NCI-H345 treated with DMSO at 0.1 percent for 48 hours (cell line): ENCODE measurements around the gene OR51I2.

Experiments
- DNase-seq: peaks from one replicate; lab custom pipeline; 2025; ENCODE audit not compliant: unreplicated experiment; lab: John Stamatoyannopoulos, UW

The OR51I2 gene, protein sequence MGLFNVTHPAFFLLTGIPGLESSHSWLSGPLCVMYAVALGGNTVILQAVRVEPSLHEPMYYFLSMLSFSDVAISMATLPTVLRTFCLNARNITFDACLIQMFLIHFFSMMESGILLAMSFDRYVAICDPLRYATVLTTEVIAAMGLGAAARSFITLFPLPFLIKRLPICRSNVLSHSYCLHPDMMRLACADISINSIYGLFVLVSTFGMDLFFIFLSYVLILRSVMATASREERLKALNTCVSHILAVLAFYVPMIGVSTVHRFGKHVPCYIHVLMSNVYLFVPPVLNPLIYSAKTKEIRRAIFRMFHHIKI

DNA sequence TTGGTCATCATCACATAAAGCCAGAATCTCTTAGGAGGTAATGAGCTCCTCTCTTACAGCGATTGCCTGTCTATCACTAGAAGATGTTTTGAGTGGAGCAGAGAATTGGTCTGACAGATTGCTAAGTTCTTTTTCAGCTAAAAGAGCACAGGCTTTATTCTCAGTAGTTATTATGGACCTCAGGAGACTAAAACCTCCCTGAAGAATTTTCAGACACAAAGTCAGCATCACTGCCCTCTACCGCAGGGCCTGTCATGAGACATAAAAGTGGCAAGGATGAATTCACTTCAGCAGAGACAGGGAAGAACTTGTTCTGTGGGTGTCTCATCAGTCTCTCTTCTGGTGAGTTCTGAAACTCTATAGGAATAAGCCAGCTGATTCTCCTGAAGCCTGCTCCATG, at the start of gene OR51I2:
TSS of gene OR51I2 (plus strand) at position 301 of the 400 bp plus-strand sequence. CDS start 4,166 bp downstream, outside the sequence.
- no peak for DNase-seq

DNA sequence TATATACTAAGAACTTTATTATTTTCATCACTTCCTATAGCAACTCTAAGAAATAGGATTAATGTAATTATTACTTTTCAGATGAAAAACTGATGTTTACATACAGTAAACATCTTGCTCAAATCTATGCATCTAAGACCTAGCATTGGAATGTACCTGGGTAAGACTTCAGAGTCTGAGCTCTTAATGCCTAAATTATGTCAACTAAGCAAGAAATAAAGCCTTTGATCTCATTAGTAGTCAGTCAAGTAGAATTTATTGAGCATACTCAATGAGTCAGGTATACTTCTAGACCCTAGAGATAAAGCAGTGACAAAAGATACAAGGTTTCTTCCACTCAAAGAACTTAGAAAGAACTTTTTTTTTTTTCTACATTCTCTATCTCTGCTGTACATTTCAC, 44.0 kb upstream of the OR51I2 start:
- DNase-seq: no peak

DNA sequence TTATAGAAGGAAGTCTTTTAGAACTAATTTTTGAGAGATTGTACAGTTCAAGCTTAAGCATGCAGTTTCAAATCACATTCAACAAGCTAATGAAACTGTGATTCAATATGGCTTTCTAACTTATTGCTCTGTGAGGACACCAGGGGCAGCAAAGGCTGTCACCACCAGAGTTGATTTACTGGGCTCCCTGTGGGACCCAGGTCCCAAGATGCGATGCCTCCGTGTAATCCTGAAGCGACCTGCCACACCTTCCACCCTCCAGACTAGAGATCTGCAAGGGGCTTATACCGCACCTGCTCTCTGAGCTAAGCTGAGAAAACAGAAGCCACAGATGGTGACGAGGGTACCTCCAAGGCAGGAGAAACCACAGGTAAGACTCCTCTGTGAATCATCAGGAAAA, 28.1 kb upstream of the OR51I2 start:
- no peak for DNase-seq

DNA sequence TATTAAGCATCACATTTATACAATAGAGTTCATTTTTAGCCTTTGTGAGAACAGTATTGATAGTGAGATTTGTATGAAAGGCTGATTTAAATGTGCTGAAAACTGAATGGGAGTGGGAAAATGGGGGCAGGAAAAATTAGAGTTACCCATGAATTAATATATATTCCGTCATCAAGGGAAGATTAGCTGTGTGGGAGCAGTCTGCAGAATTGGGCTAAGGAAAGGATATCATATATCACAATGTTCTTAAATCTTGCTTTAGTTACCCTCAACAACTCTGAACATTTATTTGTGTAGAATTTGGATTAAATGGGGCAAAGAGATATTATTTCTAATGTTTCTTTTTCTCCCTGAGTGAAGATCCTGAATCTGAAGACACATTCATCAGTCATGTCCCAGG, 27.3 kb upstream of the OR51I2 start, which contains the start of gene OR51Q1:
TSS of gene OR51Q1 (plus strand) at position 301 of the 400 bp plus-strand sequence. CDS start at position 391, 90 bp downstream.
- no peak for DNase-seq

DNA sequence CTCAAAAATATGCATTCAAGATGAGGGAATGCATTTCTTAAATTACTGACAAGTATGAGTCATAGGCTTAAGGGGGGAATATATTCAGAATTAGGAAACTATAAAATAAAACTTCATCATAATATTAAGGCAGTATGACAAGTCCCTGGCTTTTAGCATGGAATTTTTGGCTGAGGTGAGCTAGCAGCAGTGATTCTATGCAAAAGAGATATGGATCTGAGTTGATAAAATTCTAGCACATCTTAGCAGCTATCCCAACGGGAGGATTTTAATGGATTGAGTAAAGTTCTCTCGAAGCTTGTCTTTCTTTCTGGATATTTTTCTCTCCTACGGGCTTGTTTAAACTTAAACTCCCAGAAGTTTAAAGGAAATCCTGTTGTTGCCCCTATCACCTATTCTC, 26.0 kb upstream of the OR51I2 start:
- no peak for DNase-seq

DNA sequence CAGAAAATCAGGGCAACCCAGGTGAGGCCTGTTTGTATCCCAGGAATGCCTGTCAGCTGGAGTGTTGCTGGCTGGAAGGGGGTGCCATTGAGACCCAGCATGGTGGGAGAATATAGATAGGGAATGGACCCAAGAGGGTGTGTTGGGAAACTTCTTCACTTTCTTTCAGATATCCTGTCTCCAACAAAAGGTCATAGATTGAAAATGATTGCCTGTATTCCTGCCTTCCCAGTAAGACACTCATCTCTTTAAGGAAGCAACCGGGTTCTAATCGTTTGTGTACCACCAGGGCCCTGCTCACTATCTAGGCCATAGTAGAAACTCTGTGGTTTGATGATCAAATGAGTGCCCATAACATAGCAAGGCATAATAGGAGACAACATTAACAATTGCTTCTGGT, 7.7 kb upstream of the OR51I2 start, which contains the start of gene OR51I1:
TSS of gene OR51I1 (minus strand) at position 101 of the 400 bp plus-strand sequence. CDS start at position 101, 0 bp downstream.
- no peak for DNase-seq

DNA sequence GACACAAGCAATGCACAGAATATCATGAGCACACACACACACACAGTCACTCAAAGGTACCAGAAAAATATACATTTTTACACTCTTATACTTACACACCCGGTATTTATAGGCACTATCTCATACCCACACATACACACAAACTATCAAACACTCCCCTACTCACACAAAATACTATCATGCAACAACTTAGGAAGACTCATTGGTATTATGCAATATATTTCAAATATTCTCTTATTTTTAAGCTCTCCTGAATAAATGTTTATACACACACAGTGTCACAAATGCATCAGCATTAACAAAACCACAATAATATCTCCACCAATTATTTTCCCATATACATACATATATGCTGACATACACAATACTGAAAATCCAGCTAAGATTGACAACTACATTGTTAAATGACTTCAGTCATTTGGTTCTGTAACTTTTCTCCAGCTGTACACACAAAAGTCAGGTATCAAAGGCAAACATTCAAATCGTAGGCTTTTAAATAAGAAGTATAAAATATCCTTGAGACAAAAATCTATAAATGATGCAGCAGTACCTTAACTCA, 5.2 kb upstream of the OR51I2 start:
- no peak for DNase-seq

DNA sequence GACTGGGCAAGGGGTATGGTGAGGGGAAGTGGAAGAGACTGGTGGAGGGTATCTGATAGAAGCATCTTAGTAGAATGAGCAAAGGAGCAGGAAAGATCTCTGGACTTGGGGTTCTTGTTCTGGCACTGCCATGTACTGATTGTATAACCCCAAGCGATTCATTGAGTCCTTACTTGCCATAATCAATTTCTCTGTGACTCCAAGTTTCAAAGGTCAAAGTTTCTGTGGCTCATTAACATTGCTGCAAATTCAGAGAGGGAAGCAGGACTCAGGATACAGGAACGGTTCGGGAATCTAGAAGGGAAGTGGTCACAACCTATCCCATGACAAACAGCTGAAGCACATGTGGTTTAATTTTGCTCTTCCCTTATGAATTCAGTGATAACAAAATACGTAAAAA, 309 bp downstream of the OR51I2 start:
- no peak for DNase-seq

DNA sequence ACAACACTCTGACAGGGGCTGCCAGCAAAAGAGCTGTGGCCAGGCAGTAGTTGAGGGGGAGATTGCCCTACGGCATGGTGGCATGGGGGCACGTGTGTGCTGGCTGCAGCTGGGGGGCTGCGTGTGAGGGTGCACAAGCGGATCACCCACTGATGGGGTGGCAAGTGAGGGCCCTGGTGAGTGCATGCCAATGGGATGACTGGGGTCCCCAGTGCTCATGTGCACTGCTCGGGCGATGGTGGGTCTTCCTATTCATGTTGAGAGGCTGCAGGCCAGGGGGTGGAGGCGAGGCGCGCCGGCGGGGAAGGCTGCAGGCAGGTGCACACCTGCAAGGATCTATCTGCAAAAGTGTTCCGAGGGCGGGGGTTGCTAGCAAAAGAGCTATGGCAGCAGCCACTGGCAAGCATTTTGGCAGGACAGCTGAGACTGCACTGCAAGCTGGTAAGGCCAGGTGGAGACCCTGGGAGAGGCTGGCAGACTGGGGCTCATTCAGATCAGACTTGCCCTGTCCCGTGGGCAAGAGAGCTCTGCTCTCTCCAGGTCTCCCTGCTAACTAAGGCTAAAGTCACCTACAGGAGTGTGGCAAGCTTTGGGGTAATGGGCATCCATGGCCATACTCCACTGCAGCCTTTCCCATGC, 12.0 kb downstream of the OR51I2 start:
- DNase-seq: no peak

DNA sequence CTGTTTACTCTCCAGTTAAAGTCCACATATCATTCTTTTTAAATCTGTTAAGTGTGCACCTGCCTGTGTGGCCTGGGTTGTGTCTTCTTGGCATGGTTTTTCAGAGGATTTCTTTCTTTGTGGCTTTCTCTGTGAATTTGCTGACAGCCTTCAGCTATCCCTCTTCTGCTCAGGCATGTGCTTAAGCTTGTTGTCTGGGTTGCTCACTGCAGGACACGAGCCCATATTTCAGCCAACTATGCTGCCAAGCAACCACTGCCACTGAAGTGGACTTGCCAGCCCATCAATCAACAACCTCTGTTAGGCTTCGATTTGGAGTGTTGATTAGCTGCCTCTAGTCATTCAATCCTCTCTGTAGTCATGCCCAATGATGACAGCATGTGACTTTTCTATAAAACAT, 18.4 kb downstream of the OR51I2 start:
- DNase-seq: no peak

DNA sequence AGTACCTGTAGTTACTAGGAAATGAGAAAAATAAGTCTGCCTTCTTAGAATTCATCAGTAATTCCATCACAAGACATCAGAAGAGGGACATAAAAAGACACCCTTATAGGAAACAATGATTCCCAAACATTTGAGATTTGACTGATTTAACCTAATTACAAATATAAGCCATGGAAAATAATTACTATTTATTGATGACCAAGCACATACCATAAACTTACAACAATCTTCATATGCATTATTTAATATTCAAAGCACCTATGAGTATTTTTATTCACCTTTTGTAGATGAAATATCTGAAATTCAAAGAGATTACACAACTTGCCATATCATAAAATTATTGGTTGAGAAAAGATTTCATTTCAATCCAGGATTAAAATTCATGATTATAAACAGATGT, 24.8 kb downstream of the OR51I2 start:
- DNase-seq: no peak

DNA sequence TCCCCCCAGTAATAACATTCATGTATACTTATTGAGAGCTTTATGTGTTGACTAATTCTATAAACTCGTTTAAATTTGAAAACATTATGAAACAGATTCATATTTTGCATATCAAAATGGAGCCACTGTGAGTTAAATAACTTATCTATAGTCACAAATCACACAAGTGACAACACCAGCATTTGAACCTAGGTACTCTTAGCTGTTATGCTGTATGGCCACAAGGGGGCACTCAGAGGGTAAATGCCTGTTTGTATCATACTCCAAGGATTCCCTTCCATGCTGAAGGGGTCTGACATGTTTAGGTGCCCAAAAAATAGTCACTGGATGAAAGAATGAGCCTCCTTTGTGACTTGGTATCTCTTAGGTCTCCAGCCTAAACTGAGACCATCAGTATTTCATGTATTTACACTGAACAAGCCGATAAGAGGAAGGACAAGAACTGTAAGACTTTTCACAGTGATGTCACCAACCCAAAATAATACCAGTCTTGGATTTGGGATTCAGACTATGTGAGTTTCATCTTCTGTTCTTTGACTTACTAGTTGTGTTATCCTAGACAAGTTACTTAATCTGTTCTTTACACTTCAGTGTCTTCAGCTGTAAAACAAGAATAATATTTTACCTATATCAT, 27.2 kb downstream of the OR51I2 start:
- peak; percentile 34 for DNase-seq

DNA sequence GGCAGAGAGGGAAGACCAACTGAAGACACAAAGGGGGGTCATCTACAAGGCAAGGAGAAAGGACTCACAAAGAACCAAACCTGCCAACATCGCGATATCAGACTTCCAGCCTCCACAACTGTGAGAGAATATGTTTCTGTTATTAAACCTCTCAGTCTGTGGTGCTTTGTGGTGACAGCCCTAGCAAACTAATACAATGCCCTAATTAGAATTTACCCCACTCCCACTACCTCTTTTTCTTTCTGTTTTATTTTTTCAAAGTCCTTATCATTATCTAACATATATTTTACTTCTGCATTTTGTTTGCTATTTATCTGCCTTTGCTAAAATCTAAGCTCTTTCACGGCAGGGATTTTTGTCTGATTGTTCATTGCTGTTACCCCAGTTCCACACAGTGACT, 36.9 kb downstream of the OR51I2 start:
- no peak for DNase-seq

DNA sequence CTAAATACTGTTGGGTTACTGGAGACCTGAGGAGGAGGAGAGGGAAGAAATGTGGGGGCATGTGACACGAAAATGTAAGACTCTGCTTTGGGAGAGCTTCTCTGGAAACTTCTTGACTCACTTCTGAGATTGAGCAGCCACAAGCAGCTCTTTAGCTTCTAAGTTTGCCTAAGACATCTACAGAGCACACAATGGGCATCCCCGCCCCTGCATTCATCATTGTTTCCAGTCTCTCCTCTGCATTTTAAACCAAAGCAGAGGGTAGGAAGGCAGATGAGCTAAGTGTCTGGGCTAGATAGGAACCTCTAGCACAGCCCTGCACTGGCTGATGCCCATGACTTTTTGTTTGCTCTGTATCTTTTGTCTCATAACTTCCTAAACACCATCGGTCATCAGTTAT, 37.3 kb downstream of the OR51I2 start:
- DNase-seq: no peak

DNA sequence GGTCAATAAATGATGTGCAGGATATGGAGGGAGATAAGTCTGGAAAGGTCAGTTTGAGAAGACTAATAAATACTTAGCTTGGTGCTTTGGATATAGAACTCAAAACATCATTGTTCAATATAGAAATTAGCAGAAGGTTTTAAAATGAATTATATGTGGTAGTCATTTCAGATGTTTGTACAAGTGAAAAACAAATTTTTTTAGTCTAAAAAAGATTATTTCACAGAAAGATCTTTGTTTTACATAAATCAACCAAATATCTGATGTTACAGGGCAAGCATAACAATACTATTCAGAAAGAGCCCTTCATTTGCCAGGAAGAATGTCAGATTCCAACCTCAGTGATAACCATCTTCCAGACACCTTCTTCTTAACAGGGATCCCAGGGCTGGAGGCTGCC, 39.3 kb downstream of the OR51I2 start, which contains the start of gene OR52D1:
TSS of gene OR52D1 (plus strand) at position 301 of the 400 bp plus-strand sequence. CDS start at position 323, 22 bp downstream.
- no peak for DNase-seq

DNA sequence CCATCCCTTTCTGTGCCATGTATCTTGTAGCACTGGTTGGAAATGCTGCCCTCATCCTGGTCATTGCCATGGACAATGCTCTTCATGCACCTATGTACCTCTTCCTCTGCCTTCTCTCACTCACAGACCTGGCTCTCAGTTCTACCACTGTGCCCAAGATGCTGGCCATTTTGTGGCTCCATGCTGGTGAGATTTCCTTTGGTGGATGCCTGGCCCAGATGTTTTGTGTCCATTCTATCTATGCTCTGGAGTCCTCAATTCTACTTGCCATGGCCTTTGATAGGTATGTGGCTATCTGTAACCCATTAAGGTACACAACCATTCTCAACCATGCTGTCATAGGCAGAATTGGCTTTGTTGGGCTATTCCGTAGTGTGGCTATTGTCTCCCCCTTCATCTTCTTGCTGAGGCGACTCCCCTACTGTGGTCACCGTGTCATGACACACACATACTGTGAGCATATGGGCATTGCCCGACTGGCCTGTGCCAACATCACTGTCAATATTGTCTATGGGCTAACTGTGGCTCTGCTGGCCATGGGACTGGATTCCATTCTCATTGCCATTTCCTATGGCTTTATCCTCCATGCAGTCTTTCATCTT, 39.8 kb downstream of the OR51I2 start:
- no peak for DNase-seq

DNA sequence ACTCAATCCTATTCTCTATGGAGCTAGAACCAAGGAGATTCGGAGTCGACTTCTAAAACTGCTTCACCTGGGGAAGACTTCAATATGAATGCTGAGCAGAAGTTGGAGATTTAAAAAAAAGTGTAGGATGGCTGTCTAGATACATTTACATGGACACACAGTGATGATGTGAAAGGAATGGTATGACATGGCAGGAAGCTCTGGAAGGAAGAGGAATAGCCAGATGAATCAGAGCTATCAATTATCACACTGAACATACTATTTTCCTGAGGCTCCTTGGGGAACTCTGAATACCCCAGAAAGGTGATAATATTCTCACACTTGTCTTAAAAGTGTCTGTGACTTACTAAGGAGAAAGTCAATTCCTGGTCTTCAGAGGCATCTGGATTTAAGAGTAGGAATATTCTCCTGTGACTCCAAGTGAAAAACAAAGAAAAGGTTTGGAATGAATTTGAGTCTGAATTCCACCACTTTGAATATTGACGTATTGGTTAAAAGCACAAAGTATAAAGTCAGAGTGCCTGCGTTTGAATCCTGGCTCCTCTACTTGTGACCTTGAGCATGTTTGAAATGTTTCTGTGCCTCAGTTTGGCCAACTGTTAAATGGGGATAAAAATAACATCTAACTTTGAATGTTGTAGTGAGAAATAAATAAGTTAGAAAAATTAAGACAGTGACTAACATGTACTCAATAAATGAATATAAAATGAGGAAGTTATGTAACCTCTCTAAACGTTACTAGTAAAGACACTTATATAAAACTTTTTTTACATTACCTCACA, 40.6 kb downstream of the OR51I2 start:
- no peak for DNase-seq

DNA sequence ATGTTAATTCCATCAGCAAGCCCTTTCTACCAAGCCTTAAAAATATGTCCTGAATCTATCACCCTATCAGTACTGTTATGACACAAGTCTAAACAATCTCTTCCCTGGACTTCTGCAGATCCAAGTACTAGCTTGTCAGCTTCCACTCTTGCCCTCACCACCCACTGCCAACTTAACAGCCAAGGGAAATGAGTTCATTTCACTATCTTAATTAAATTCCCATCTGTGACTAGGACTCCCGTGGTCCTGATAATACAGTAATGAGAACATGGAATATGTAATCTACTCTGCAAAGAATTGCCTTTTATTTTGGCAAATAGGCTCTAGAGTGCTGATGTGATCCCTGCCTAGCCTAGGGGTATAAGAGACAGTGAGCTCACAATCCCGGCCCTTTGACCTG, 50.5 kb downstream of the OR51I2 start:
- DNase-seq: no peak

DNA sequence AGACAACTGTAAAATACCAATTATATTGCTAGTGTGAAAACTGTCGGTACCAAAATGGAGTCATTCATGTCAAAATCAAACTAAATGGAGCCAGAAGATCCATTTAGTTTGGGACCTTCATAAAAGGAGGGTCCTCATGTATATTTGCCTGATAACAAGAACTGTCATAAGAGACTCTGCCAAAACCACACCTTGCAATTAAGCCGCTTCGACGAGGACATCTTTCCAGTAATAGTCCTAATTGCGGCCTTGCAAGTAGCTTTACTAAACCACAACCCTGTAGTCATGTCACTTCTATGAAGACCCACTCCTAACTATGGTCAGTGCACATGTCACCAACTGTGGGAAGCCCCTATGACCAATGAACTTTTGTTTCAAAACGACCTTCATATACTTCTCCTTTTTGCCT, 51.3 kb downstream of the OR51I2 start:
- DNase-seq: no peak

DNA sequence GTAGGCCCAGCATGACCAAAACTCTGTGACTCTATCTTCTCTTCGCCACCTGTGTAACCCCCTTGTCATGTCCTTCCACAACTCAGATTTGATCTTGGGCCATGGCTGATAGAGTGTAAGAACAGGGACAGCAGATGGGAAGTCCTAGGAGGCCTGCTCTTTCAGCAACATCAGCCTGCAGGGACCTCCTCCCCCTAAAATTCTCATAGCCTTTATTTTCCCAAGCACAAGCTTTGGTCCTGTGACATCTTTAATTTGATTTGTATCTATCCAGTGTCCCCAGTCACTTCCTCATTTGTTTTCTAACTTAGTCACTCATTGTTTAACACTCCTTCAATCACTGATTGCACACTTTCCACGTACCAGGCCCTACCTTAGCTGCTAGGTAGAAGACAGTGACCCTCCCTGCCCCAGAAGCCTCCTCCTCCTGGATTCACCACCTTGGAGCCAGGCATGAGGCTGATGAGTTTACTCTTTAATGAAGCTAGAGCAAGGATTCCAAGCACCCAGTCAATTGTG, 55.3 kb downstream of the OR51I2 start:
- no peak for DNase-seq
